Coronary artery (tissue), 2 donors: ENCODE measurements around the gene CMKLR1.
A peak's percentile ranks its signal among the peaks of the same experiment; 100 is the strongest.

Source experiments
- DNase-seq: peaks from one replicate; pipeline ENCODE4 v3.0.0-alpha.2; 2017; ENCODE audit warnings: low spot score
- H3K27ac ChIP-seq, 2 donors: fragments of 200-600 bp; sonication (generic); one replicate each; pipeline ENCODE4 v1.5.1; 2016 to 2019
- H3K4me3 ChIP-seq: fragments of 200-600 bp; sonication (generic); 2 replicates; pipeline ENCODE4 v1.5.1; 2016; ENCODE audit warnings: mild to moderate bottlenecking, moderate library complexity
- CTCF ChIP-seq: fragments of 200-600 bp; sonication (generic); IDR thresholded peaks from one replicate; pipeline ENCODE4 v1.5.1; 2019; ENCODE audit warnings: antibody characterized with exemption

The CMKLR1 gene

DNA sequence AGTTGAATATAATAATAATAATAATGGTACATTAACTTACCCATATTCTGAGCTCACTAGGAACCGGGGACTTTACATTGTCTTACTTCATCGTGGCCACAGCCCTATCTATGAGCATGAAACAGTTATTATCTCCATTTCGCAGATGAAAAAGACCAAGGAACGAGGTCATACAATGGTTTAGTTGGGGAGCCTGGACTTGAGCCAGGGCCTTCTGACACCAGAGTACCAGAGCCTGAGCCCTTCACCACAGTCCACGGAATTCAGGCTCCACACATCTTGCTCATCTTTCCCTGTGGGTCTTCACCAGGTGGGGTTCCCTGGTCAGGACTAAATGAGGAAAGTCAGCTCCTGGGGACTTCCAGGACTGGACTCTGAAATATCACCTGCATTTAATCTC, 31.3 kb upstream of the CMKLR1 start:
- DNase-seq, result no peak
- Histone ChIP-seq H3K27ac (no peak overlapping the region), H3K4me3 (no peak overlapping the region)
- TF ChIP-seq CTCF, result no peak

DNA sequence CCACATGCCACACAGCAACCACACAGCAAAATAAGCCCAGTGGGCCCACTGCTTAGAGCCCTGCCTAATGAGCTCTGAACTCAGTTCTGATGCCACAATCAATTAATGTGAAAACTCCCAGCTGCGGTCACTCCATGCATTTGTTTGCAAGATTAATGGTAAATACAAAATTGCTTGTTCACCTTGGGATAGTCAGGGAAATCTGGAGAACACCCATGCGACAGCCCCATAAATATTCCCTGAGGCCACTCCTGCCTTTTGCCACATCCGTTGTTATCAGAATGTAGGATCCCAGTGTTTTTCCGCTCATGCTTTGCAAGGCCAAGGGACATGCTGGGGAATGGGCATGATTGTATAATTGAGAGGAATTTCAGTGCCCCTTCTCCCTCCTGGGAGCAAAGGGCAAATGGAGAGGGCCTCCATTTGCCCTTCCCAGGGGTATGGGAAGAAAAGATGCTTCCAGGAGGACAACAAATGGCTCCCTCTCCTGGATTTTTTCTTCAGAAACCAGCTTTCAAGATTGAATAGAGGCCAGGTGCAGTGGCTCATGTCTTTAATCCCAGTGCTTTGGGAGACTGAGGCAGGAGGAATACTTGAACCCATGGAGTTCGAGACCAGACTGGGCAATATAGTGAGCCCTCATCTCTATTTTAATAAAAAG, 30.8 kb upstream of the CMKLR1 start:
- Histone ChIP-seq H3K4me3 (no peak overlapping the region), H3K27ac (no peak overlapping the region)
- no peak for DNase-seq
- TF ChIP-seq CTCF, result no peak

DNA sequence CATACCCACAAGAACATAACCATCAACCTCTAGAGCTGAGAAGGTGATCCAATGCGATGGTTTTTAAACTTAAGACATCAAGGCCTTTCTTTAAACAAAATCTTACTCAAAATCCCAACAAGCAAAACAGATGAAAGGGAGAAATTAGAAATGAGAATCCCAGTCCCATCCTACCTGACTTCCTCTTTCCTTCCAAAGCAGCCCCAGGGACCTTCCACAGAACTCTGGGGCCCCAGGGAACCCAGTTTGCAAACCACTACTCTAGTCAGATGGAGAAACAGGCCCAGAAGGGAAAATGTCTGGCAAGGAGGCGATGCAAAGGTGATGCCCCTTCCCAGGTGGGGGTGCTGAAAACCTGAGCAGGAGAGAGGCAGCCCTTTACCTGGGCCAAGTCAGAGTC, 29.0 kb upstream of the CMKLR1 start:
- peak overlapping the region in 1 of 2 donors; percentile 55 for H3K27ac ChIP-seq
- H3K4me3 ChIP-seq, result no peak overlapping the region
- no peak for DNase-seq
- no peak for TF ChIP-seq CTCF

GRCh38 chr12:108367436-108367835, 28.3 kb upstream of the CMKLR1 start:
- TF ChIP-seq CTCF, result no peak
- no peak overlapping the region for H3K4me3 ChIP-seq
- peak overlapping the region in 1 of 2 donors; percentile 55 for H3K27ac ChIP-seq
- peak; percentile 79 for DNase-seq

GRCh38 chr12:108365324-108365723, 26.2 kb upstream of the CMKLR1 start:
- TF ChIP-seq CTCF, result no peak
- DNase-seq, result no peak
- no peak overlapping the region for H3K27ac ChIP-seq
- H3K4me3 ChIP-seq, result no peak overlapping the region

DNA sequence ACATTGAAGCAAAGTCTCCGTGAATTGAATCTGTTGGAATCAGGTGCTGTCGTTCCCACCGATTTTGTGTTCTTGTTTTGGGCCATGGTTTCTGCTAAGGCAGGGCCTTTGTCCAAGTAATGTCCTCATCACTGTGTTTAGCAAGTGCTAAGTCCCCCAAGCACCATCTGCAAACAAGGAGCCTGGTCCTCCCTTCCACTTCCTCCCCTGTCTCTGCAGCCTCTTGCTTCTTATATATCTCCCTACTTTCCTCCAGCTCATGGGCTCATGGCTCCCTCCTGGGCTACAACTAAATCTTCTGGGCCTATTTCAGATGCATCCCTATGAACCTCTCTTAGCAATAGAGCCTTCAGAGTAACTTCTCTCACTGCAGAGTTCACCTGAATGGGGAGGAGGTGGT, 25.8 kb upstream of the CMKLR1 start:
- Histone ChIP-seq H3K4me3 (no peak overlapping the region), H3K27ac (no peak overlapping the region)
- DNase-seq, result no peak
- no peak for TF ChIP-seq CTCF

DNA sequence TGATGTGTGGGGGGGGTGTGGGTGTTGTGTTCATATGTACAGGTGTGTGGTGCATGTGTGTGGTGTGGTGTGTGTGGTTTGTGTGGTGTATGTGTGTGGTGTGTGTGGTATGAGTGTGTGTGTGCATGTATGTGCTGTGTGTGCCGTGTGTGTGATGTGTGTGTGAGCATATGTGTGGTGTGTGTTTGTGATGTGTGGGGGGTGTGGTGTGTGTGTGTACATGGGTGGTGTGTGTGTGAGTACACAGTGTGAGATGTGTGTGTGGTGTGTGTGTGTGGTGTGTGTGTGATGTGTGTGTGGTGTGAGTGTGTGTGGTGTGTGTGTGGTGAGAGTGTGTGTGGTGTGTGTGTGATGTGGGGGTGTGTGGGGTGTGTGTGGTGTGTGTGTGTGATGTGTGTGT, 24.5 kb upstream of the CMKLR1 start:
- Histone ChIP-seq H3K4me3 (no peak overlapping the region), H3K27ac (no peak overlapping the region)
- peak; percentile 45 for DNase-seq
- TF ChIP-seq CTCF, result no peak
